ENCODE measurements around the gene PLAA.
"Not testable (repeated sequence)": the region's sequence is repeated elsewhere in the genome, so short reads cannot be mapped to it uniquely, and the experiment has no call there.

PLAA gene

DNA sequence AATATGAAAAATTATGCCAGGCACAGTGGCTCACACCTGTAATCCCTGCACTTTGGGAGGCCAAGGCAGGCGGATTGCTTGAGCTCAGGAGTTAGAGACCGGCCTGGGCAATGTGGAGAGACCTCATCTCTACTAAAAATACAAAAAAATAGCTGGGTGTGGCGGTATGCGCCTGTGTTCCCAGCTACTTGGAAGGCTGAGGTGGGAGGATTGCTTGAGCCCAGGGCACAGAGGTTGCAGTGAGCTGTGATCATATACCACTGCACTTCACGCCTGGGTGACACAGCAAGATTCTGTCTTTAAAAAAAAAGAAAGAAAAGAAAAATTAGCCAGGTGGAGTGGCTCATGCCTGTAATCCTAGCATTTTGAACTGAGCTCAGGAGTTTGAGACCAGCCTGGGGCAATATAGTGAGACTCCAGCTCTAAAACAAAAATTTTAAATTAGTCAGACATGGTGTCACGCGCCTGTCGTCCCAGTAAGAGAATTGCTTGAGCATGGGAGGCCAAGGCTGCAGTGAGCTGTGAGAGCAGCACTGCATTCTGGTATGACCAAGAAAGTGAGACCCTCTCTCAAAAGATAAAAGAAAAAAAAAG, 18.0 kb downstream of the PLAA start:
- DNase-seq: no peak

- DNase-seq: no peak
These were observed 21.4 kb downstream of the PLAA start for GRCh38 chr9:26925609-26926008.

- no peak for DNase-seq
These were observed 27.3 kb downstream of the PLAA start for GRCh38 chr9:26919698-26920097.

- DNase-seq: no peak
These were observed 33.8 kb downstream of the PLAA start for GRCh38 chr9:26913138-26913668.

DNA sequence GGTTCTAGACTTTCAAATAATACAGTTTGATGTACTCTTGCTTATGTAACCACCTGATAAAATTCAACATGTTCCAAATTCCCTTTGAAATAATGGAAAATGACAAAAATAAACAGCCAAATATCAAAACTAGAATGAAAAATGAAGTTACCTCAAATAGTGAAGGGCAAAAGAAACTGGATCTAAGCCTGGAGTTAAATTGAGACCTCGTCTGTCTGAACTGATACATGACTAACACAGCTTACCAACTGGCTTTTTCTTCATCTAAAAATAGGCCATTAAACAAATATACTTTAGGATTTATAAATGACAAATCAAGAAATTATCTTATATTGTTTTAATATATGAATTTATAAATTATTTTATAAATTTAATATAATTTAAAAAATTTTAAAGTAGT, 42.4 kb downstream of the PLAA start:
- DNase-seq: no peak

- no peak for DNase-seq
These were observed 43.0 kb downstream of the PLAA start for GRCh38 chr9:26904070-26904469.

- DNase-seq: no peak
These were observed 53.9 kb downstream of the PLAA start for GRCh38 chr9:26893030-26893676.

DNA sequence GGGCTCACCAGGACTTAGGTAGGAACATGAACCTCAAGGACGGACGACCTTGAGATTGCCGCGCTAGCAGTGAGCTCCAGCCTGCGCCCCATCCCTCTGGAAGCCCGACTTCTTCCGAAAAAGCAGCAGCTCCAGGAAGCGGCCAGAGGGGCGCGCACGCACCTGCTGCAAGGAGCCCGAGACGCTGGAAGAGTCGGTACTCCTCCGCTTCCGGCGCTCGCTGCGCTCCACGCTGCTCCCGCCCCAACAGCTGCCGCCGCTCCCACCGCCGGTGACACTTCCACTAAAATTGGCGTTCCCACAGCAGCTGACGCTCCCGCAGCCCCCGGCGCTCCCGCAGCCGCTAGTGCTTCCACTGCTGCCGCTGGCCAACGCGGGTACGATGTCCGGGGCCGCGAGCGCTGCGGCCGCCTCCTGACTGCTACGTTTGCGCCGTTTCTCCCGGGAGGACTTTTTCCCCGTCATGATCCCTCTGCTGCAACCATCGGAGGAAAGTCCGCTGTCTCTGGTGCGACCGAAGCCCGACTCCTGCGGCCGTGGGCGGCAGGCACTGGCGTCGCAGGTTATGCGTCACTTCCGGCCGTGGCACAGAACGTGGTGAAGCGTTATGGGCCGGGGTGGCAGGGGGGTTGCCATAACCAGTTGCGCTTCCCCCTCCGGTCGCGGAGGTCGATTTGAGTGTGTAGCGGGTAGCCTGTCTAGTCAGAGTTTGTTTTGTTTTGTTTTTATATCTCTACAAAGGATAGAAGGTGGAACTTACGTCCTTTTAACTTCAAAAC, 54.6 kb downstream of the PLAA start, which contains the start of gene CAAP1:
Gene CAAP1 (minus strand): TSS at position 552 of the 779 bp plus-strand sequence. CDS start 87 bp downstream, at position 465.
- peak; percentile 97 for DNase-seq

GRCh38 chr9:26891726-26892125, 55.3 kb downstream of the PLAA start:
- DNase-seq: no peak

DNA sequence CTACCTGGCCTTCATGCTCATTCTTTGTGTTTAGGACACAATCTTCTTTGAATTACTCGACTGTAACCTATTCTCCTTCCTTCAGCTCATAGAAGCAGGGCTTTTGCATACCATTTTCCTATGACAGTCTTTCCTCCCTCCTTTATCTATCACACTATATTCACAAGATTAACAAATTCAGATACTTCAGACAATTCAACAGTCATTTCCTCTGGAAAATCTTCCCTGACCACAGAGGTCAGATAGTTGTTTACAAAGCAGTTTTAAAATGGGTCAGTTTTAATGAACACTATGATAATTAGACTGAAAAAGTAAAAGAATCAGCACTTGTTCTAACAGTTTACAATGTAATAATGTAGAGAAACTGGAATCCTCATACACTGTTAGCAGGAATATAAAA, 58.8 kb downstream of the PLAA start:
- DNase-seq: no peak

DNA sequence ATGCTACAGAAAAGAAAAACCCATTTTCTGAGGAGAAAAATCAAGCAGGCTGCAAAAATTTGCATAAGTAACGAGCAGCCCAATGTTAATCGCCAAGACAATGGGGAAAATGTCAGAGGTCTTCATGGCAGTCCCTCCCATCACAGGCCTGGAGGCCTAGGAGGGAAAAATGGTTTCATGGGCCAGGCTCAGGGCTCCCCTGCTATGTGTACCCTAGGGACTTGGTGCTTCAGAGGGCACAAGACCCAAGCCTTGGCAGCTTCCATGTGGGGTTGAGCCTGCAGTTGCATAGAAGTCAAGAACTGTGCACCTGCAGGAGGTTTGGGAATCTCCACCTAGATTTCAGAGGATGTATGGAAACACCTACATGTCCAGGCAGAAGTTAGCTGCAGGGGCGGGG, 64.9 kb downstream of the PLAA start:
- no peak for DNase-seq

DNA sequence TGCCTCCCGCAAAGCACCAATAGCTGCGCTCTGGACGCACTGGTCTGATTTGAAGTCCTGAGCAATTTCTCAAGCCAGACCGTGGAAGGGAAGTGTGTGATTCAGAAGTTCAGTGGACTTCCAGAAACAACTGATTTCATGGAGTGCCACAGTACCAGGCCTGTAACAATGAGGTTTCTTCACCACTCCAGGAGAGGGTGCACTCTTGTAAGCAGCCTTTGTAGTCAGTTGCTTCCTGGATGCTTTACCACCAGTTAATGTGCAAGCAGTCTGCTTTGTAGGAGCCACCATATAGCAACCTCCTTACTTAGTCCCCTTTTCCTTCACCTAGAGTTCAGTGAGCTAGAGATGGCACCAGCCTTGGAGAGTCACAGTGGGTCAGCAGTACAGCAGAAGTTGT, 66.8 kb downstream of the PLAA start:
- DNase-seq: no peak

DNA sequence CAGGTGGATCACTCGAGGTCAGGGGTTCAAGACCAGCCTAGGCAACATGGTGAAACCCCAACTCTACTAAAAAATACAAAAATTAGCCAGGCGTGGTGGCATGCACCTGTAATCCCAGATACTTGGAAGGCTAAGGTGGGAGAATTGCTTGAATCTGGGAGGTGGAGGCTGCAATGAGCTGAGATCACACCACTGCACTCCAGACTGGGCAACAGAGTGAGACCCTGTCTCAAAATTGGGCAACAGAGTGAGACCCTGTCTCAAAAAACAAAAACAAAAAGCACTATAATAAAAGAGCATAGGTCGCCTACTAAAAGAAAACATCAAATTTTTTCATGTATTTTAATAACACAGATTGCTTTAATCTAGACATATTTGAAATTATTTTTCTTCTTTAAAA, 71.9 kb downstream of the PLAA start:
- not testable (repeated sequence) for DNase-seq

DNA sequence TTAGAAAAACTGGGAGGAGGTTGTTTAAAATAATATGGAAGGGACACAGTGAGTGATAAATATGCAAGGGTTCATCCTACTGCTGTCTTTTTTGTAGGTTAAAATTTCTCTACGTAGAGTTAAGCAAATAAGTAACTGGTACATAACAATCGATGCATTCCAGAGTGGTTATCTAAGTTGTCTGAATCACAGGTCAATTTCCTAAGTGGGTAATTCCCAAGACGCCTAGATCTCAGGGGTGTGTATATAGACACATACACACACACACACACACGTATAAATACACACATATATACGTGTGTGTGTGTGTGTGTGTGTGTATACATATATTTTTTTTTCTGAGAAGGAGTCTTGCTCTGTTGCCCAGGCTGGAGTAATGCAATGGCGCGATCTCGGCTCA, 76.8 kb downstream of the PLAA start:
- DNase-seq: no peak

DNA sequence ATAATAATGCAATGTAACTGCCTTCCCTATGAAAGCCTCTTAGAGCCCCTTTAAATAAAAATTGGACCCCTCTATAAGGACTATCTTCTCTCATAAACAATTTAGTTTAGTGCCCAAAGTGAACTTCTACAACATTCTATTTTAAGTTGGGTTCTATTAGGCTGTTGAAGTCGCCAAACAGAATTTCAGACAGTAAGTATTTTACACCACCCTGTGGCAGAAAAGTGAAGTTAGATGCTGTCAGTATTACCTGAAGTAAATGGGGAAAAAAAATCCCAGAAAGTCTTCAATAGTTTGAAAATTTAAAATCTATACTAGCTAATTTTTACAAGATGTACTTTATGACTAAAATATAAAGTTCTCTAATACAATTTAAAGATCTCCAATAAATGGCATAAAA, 84.0 kb downstream of the PLAA start:
- no peak for DNase-seq

DNA sequence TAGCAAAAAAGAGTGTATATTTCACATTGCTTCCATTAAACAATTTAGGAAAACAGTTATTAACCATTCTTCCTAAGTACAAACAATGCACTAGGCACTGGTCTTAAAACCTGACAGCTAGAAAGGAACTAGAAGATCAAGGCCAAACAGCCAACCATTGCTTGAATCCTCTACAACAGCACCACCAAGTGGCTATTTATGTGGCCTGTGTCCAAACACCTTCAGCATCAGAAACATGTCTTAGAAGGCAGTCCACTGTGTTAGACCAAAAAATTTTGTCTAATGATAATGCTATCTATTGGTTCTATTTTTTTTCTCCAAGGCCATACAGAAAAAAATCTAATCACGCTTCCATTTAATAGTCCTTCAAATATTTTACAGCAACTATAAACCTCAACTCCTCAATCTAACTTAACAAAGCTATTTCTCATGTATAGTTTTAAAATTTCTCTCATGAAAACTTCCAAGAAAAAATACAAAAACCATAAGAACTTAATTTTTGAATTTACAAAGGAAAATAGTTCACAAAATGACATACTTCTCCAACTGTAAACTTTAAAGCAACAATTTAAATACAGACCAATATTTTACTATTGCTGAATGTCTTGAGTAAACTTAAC, 90.5 kb downstream of the PLAA start:
- peak; percentile 24 for DNase-seq
